ENCODE measurements around the gene MVD.

The MVD gene

GRCh38 chr16:88657371-88657770 is 5.5 kb downstream of the MVD start:
- H3K4me3 Mint-ChIP-seq, result no peak overlapping the region
- H3K27ac Mint-ChIP-seq, result no peak overlapping the region
- peaks cover 15% of the 10 kb centered on the region for H3K4me1 Mint-ChIP-seq (ENCODE audit: low read depth)
- no peaks in the 10 kb centered on the region for H3K9me3 Mint-ChIP-seq (ENCODE audit: low read depth)
- no peaks in the 10 kb centered on the region for H3K36me3 Mint-ChIP-seq
- no peaks in the 10 kb centered on the region for H3K27me3 Mint-ChIP-seq

DNA sequence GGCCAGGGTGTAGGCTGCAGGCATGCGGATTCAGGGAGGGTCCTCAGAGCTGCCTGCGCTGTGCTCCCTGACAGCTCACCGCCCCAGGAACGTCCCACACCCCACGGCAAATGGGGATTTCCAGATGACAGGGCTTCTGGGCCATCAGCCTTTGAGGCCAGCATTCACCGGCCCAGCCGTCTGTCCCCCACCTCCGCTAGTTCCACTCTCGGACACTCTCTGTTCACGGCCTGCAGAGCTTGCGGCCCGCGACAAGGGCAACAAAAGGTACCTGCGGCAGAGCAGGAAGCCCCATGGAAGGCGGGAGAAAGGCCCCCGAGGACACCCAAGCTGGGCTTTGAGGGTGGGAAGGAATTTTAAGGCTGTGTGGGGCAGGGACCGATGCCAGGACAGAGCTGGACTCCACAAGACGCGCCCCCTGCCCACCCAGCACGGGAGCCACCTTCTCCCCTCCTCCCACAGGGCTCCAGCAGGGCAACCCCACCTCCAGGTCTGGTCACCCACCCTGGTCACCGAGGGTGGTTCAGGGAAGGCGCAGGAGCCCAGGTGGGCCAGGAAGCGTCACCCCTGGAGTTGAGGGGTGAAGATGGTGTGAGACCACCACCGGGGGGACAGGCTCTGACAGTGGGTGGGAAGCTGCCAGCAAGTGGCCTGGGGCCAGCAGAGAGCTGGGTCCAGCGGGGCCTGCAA is 6.5 kb downstream of the MVD start:
- Mint-ChIP-seq H3K4me1 (ENCODE audit: low read depth) (peaks cover 10% of the 10 kb centered on the region), H3K9me3 (ENCODE audit: low read depth) (no peaks in the 10 kb centered on the region), H3K36me3 (no peaks in the 10 kb centered on the region), H3K4me3 (no peak overlapping the region), H3K27me3 (no peaks in the 10 kb centered on the region), H3K27ac (no peak overlapping the region)

DNA sequence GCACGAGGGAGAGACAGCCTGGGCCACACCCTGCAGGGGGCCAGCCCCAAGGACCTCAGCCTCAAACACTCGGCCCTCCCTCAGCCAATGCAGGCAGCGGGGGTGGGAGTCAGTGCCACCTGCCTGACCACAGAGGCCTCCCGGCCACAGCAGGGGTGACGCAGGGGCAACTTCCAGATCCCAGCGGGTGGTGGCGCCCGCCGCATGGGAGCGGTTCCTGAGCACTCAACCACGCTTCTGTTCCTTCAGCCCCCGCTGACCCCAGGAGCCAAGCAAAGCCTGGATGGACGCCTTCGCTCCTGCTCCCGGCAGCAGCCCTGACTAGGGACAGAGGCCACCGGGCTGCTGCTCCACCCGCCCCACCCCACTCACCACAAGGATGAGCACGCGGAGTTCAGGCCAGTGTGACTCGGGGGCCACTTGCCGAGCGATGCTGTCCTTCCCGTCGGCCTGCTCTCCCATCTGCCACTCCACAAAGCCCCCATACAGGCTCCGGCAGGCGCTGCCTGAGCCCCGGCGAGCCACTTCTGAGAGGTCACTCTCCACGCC is 7.1 kb downstream of the MVD start:
- Mint-ChIP-seq H3K4me1 (ENCODE audit: low read depth) (peaks cover 7% of the 10 kb centered on the region), H3K27me3 (no peaks in the 10 kb centered on the region), H3K4me3 (no peak overlapping the region), H3K9me3 (ENCODE audit: low read depth) (no peaks in the 10 kb centered on the region), H3K36me3 (no peaks in the 10 kb centered on the region), H3K27ac (no peak overlapping the region)

DNA sequence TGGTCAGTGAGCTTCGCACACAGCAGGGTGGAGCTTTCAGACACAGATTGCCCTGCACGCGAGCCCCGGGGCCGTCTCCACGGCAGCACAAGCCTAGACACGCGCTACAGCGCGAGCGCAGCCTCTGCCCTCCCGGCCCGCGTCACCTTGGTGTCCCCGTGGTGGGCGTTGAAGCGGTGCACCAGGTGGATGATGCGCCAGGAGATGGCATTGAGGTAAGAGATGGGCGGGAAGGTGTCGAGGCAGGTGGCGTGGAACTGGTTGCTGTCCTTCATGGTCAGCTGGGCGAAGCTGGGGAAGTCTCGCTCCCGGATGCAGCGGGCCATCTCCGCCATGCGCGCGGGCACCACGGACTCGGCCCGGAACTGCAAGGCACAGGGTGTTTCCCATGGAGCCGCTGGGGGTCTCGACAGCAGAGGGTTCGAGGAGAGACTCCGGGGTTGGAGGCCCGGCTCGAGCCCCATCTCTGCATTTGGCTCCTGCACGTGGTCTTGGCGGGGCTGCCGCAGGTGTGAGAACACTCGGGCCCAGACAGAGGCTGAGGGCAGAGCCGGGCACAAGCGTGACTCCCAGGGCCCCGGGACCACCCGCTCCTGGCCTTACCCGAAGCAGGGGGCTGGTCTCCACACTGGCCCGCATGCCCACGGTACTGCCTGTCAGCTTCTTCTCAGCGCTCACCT is 7.7 kb downstream of the MVD start:
- no peaks in the 10 kb centered on the region for H3K9me3 Mint-ChIP-seq (ENCODE audit: low read depth)
- no peaks in the 10 kb centered on the region for H3K27me3 Mint-ChIP-seq
- no peak overlapping the region for H3K4me3 Mint-ChIP-seq
- no peak overlapping the region for H3K27ac Mint-ChIP-seq
- H3K4me1 Mint-ChIP-seq (ENCODE audit: low read depth), result peaks cover 7% of the 10 kb centered on the region
- no peaks in the 10 kb centered on the region for H3K36me3 Mint-ChIP-seq

- H3K4me1 Mint-ChIP-seq (ENCODE audit: low read depth), result peaks cover 8% of the 10 kb centered on the region
- no peak overlapping the region for H3K27ac Mint-ChIP-seq
- H3K4me3 Mint-ChIP-seq, result no peak overlapping the region
- H3K27me3 Mint-ChIP-seq, result no peaks in the 10 kb centered on the region
- no peaks in the 10 kb centered on the region for H3K9me3 Mint-ChIP-seq (ENCODE audit: low read depth)
- no peaks in the 10 kb centered on the region for H3K36me3 Mint-ChIP-seq
Measured at GRCh38 chr16:88654363-88655052, 8.4 kb downstream of the MVD start.

GRCh38 chr16:88653596-88654362 is 9.1 kb downstream of the MVD start:
- no peak overlapping the region for H3K4me3 Mint-ChIP-seq
- no peaks in the 10 kb centered on the region for H3K9me3 Mint-ChIP-seq (ENCODE audit: low read depth)
- H3K4me1 Mint-ChIP-seq (ENCODE audit: low read depth), result peaks cover 14% of the 10 kb centered on the region
- H3K27me3 Mint-ChIP-seq, result no peaks in the 10 kb centered on the region
- H3K36me3 Mint-ChIP-seq, result peaks cover 2% of the 10 kb centered on the region
- peak overlapping the region; percentile 22 for H3K27ac Mint-ChIP-seq

DNA sequence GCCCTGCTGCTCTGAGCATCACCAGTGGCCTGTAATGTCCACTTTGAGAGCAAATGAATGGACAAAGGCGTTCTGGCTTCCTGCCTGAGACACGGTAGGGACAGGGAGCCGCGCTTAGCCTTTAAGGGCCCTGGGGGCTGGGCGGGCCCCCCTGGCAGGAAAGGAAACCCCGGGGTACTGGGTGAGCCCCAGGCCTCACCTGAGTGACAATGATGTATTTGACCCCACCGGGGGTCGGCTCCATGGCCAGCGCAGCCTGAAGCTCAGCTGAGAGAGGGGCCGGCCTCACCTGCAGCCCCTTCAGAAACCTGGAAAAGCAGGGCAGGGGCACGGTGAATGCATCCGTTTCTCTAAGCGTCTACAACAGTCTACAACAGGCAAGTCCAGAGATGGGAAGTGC is 9.8 kb downstream of the MVD start:
- Mint-ChIP-seq H3K9me3 (ENCODE audit: low read depth) (no peaks in the 10 kb centered on the region), H3K27me3 (no peaks in the 10 kb centered on the region), H3K4me1 (ENCODE audit: low read depth) (peaks cover 16% of the 10 kb centered on the region), H3K4me3 (no peak overlapping the region), H3K36me3 (peaks cover 2% of the 10 kb centered on the region), H3K27ac (peak overlapping the region; percentile 22)

- Mint-ChIP-seq H3K4me1 (ENCODE audit: low read depth) (peaks cover 16% of the 10 kb centered on the region), H3K4me3 (no peak overlapping the region), H3K36me3 (peaks cover 2% of the 10 kb centered on the region), H3K9me3 (ENCODE audit: low read depth) (no peaks in the 10 kb centered on the region), H3K27ac (no peak overlapping the region), H3K27me3 (no peaks in the 10 kb centered on the region)
Measured at GRCh38 chr16:88652762-88653063, 10.2 kb downstream of the MVD start.

DNA sequence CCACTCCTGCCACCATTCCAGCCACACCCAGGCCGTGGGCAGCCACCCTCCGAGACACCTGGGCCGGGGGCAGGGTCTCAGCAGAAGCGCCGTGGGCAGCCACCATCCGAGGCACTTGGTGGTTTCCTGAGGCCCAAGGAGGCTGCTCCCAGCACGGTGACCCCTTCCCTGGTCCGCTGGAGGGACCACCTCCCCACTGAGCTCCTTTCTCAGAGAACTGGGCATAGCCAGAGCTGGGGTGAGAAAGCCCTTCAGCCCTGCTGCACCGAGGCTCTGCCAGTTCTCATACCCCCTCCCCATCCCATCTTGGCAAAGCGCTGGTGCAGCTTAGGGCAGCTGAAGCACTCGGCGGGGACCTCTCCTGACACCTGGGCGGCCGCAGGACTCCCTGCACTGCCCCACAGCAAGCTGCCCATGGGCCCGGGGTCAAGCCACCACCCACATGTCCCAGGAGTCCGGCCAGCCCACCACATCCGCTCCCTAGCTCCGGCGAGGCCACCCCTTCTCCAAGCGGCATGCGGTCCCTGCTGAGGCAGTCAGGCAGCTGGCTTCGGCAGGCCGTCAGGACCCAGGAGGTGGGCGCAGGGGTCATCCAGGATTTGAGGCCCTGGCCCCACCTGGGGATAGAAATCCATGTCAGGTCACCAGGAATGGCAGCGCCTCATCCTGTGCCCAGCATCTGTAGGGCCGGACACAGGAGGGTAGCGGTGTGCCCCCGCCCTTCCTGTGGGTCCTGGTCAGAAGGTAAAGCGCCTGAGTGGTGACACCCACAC is 10.7 kb downstream of the MVD start:
- H3K36me3 Mint-ChIP-seq, result peaks cover 2% of the 10 kb centered on the region
- no peaks in the 10 kb centered on the region for H3K27me3 Mint-ChIP-seq
- H3K9me3 Mint-ChIP-seq (ENCODE audit: low read depth), result no peaks in the 10 kb centered on the region
- peaks cover 16% of the 10 kb centered on the region for H3K4me1 Mint-ChIP-seq (ENCODE audit: low read depth)
- no peak overlapping the region for H3K4me3 Mint-ChIP-seq
- peak overlapping the region; percentile 58 for H3K27ac Mint-ChIP-seq

GRCh38 chr16:88651276-88651988 is 11.5 kb downstream of the MVD start:
- peaks cover 16% of the 10 kb centered on the region for H3K4me1 Mint-ChIP-seq (ENCODE audit: low read depth)

DNA sequence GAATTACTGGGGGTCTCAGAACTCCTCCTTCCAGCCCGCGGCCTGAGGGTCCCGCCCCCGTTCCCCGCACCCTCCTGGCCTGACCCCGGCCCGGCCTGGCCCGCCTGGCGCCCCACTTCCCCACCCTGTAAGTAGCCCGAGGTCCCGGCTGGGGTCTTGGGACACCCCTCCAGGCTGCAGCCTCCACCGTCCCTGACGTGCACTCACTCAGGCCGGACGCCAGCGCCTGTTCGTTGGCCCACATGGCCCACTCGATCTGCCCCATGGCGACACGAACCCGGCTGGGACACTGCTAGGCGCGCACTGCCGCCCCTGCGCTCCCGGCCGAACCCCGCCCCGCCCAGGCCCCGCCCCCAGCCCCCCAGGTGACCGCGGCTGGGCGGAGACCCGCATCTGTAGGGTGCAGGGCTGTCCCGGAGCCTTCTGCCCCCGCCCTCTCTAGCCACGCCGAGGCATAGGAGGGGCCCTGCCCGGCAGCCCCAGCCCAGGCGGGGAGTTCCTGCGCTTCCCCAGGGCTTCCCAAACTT is 12.1 kb downstream of the MVD start, which contains the start of gene CYBA:
Gene CYBA, minus strand, starts transcription at position 305 of the 527 bp plus-strand sequence. Its CDS starts 40 bp downstream, at position 265.
- H3K9me3 Mint-ChIP-seq (ENCODE audit: low read depth), result no peaks in the 10 kb centered on the region
- H3K4me3 Mint-ChIP-seq, result peak within 1 kb of the TSS; percentile 89
- H3K4me1 Mint-ChIP-seq (ENCODE audit: low read depth), result peaks cover 16% of the 10 kb centered on the region
- peak within 1 kb of the TSS; percentile 85 for H3K27ac Mint-ChIP-seq
- no peaks in the 10 kb centered on the region for H3K27me3 Mint-ChIP-seq
- H3K36me3 Mint-ChIP-seq, result peaks cover 2% of the 10 kb centered on the region

More at GRCh38 chr16:88651276-88651988, 11.5 kb downstream of the MVD start:
- Mint-ChIP-seq H3K27ac (peak overlapping the region; percentile 85), H3K27me3 (no peaks in the 10 kb centered on the region), H3K4me3 (peak overlapping the region; percentile 89), H3K9me3 (ENCODE audit: low read depth) (no peaks in the 10 kb centered on the region), H3K36me3 (peaks cover 2% of the 10 kb centered on the region)

GRCh38 chr16:88649924-88650748 is 12.8 kb downstream of the MVD start:
- H3K4me3 Mint-ChIP-seq, result peak overlapping the region; percentile 89
- peaks cover 16% of the 10 kb centered on the region for H3K4me1 Mint-ChIP-seq (ENCODE audit: low read depth)
- H3K36me3 Mint-ChIP-seq, result peaks cover 2% of the 10 kb centered on the region
- H3K27me3 Mint-ChIP-seq, result no peaks in the 10 kb centered on the region
- H3K27ac Mint-ChIP-seq, result no peak overlapping the region
- H3K9me3 Mint-ChIP-seq (ENCODE audit: low read depth), result no peaks in the 10 kb centered on the region

Data from activated naive CD8-positive, alpha-beta T cell (primary cell).